ENCODE results near the gene INPP4B.

INPP4B gene

GRCh38 chr4:142035566-142035965 is 810.5 kb downstream of the INPP4B start:
- no peak for DNase-seq

GRCh38 chr4:142034101-142034500 is 812.0 kb downstream of the INPP4B start:
- no peak for DNase-seq

GRCh38 chr4:142030010-142030409 is 816.1 kb downstream of the INPP4B start:
- no peak for DNase-seq

- no peak for DNase-seq
These were observed 824.3 kb downstream of the INPP4B start for GRCh38 chr4:142021761-142022160.

- no peak for DNase-seq
These were observed 824.9 kb downstream of the INPP4B start for GRCh38 chr4:142021181-142021580.

GRCh38 chr4:142016031-142016430 is 830.1 kb downstream of the INPP4B start:
- DNase-seq, result no peak

- DNase-seq, result no peak
These were observed 836.4 kb downstream of the INPP4B start for GRCh38 chr4:142009751-142010150.

- DNase-seq, result no peak
These were observed 840.6 kb downstream of the INPP4B start for GRCh38 chr4:142005519-142005918.

GRCh38 chr4:141999446-142000143 is 846.5 kb downstream of the INPP4B start:
- DNase-seq, result no peak

- DNase-seq, result no peak
These were observed 851.0 kb downstream of the INPP4B start for GRCh38 chr4:141995056-141995455.

GRCh38 chr4:141977433-141977832 is 868.7 kb downstream of the INPP4B start:
- no peak for DNase-seq

Data from NCI-H1417 treated with DMSO at 0.1 percent for 48 hours (cell line).